HG02678 (cell line): Measurements from ENCODE around the gene MMP8.

Source experiments
- ATAC-seq: cut with Tn5 transposase; IDR thresholded peaks from one replicate; pipeline ENCODE4 v1.9.1; 2021; ENCODE audit warnings: mild to moderate bottlenecking, moderate library complexity; ENCODE audit not compliant: unreplicated experiment

MMP8 gene

DNA sequence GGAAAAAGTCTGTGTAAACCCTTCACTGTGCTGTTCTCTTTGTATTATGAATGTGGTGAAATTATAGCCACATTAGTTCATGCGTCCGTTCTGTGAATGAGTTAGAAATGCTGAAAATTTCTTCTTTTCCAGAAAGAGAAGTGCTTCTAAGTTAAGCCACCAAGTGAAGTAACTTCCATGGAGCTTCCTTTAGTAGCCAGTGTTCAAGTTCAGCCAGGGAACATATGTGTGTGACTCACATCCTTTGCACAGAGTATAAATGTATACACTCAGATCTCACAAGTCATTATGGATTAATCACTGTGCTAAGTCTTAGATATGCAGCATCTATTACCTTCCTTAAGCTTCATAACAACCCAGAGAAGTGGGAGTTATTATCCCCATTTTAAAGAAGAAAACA lies 3.1 kb upstream of the MMP8 start:
- no peak for ATAC-seq

DNA sequence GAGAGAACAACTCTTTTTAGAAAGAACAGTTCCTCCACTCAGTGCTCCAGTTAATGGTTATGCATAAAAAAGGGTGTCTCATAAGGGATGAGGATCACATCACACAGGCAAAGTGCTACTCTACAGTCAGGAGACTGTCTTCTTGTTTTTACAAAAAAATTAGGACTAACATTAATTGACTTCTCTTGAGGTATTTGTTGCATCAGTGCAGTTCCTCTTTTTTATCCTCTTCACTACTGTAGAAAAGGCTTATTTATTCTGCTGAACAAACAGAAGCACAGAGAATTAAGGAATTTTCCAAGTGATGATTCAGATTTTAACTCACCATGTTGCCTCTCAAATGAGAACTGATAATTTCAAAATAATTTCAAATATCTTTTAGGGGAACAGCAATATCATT lies 1.9 kb downstream of the MMP8 start:
- ATAC-seq = no peak

DNA sequence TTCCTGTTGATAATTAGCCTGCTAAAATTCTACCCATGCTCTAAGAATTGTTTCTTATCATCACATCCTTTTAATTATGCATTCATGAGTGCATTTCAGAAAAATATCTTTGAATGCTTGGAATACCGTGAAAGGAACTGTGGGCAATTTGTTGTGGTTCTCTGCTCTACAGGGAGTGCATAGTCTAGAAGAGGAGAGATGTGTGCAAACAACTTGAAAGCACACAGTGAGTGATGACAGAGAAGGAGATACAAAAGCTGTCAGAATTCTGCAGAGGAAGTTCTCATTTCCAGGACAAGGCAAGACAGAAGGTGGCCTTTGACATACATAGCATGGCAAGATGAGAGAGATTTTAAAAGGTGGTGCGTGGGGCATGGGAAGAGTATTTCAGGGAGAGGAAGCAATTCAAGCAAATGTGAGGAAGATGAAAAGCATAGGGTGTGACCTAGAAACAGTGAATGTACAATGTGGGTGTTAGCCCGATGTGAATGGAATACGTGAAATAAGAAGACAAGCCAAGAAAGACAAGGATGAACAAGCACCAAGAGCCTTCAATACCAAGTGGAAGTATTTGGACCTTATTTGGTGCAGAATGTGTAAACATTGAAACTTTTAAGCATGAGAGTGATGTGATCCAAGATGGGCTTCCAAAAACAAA lies 5.0 kb downstream of the MMP8 start:
- ATAC-seq = no peak

DNA sequence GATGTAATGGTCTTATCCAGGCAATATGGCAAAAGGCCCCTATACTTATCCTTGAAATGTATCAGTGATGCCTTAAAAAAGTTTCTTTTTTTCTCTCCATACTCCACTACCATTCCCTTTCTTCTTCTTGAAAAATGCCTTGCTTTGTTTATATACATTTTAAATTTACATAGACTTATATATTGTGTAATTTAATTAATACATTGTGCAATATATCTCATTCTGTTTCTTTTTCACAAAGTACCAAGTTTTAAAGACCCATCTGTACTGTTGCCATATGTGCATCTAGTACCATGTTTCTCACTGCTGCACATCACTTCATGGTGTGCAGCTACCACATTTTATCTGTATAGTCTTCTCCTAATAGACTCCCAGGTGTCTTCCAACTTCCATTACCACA lies 7.5 kb downstream of the MMP8 start:
- ATAC-seq = no peak

GRCh38 chr11:102716527-102716926 lies 8.2 kb downstream of the MMP8 start:
- ATAC-seq = peak; percentile 63

DNA sequence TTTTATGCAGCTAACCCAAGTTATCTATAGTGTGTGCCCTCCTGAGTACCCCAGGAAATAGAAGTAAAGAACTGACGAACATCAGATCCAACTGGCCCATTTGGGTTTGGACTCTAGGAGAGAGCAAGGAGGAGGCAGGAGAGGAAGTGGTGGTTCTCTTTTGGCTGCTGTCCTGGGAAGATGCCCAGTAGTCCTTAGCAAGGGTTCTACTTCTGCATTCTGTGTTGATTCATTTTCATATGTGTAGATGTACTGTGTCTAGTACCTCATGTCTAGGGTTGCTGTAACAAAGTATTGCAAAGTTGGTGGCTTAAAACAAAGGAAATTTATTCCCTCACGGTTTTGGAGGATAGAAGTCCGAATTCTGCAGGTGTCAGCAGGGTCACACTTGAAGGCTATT lies 12.6 kb downstream of the MMP8 start:
- ATAC-seq = no peak

DNA sequence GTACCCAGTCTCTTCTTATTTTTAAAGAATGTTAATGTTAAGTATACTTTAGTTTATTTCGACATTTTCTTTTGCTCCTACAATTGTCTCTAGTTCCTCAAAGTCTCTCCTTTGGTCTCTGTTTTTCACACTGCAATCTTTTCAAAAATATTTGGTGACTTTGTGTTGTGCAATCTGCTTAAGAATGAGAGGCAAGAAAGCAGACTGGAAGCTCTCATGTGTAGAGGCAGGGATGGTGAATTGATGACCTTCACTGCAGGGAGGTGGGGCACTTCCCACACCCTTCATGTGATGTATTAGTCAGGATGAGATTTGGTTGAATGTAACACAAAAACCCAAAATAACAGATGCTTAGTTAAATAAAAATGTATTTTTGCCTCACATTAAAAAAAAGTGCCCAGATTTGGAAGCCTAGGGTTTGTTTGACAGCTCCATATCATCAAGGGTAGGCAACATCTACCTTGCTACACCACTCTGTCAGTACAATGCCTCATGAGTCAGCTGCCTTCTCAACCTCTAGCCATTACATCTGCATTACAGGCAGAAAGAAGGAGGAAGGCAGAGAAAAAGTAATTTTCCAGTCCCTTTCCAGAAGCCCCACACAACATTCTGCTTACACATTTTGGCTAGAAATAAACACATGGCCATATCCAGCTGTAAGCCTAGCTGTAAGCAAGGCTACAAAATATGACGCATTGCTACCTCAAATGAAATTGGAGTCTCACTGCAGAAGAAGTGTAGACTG lies 15.4 kb downstream of the MMP8 start:
- ATAC-seq = no peak

GRCh38 chr11:102708654-102709053 lies 16.1 kb downstream of the MMP8 start:
- no peak for ATAC-seq

- ATAC-seq = no peak
Measured at GRCh38 chr11:102705626-102706025, 19.1 kb downstream of the MMP8 start, which contains the start of gene MMP27. MMP27 (minus strand) TSS chr11:102705769; CDS start chr11:102705714, 55 bp downstream.

DNA sequence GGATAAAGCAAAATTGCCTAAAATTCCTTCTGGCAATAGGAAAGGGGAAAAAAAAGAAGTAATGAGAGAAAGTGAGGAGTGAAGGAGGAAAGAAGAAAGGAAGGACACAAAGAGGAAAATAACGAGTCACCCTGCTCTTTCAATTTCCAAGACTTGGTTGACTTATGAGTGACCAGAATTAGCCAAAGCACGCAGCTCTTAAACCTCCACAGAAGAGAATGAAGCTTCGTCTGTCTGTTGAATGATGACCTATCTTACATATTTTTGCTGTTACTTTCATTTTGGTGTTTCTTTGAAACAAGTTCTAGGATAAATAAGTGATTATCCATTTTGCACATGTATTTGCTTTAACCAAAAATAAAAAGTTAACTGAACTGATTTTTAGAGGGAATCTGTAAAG lies 19.9 kb downstream of the MMP8 start:
- no peak for ATAC-seq

GRCh38 chr11:102703826-102704493 lies 20.8 kb downstream of the MMP8 start:
- no peak for ATAC-seq

- ATAC-seq = no peak
Measured at GRCh38 chr11:102695201-102695600, 29.6 kb downstream of the MMP8 start.

- no peak for ATAC-seq
Measured at GRCh38 chr11:102685754-102686153, 39.0 kb downstream of the MMP8 start.

DNA sequence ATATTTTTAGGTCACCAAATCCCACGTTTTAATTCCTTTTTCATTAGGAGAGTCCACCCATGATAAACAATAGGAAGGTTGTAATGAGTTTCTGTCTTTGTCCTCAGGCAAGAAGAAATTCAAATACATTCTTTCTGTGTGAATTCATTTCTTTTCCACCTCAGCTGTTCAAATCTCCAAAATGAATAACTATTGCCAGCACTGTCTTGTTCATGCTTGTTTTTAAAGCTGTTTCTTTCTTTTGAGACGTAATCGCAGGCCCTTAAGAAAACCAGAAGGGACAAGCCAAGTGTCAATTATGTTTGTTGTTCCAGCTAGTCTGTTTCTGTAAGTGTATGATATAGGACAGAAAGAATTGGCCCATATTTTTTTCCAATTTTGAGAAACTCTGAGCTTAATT lies 39.4 kb downstream of the MMP8 start:
- no peak for ATAC-seq

DNA sequence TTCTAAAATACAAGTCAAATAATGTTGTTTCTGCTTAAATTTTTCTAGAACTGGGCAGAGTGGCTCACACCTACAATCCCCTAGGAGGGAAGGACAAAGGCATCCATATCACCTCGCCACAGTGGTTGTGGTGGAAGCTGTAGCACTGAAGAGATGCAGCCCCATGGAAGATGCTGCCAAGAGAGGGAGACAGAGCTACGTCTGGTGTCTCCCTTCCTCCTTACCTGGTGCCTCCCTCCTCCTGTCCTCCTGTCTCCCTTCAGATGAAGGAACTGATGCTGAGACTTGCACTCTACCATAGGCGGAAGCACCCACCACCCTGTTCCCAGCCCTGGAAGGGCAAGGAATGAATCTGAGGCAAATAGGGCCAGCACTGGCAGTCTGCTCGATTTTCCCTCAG lies 41.5 kb downstream of the MMP8 start:
- ATAC-seq = no peak

GRCh38 chr11:102680945-102681344 lies 43.8 kb downstream of the MMP8 start:
- ATAC-seq = no peak

GRCh38 chr11:102678022-102678421 lies 46.7 kb downstream of the MMP8 start:
- ATAC-seq = no peak

DNA sequence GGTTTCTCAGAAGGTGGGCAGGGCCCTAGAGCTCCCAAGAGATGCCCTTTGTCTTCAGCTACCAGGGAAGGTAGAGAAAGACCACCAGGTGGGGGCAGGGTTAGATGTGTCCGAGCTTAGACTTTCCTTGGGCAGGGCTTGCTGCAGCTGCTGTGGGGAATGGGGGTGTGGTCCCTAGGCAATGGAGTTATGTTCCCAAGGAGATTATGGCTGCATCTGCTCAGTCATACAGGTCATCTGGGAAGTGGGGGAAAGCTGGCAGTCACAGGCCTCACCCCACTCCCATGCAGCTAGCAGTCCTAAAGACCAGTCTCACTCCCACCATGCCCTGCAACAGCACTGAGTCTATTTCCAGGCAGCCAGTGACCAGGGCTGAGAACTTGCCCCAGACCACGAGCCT lies 48.7 kb downstream of the MMP8 start:
- no peak for ATAC-seq

- peak; percentile 65 for ATAC-seq
Measured at GRCh38 chr11:102669664-102670063, 55.1 kb downstream of the MMP8 start.

GRCh38 chr11:102666331-102666957 lies 58.3 kb downstream of the MMP8 start:
- ATAC-seq = peak; percentile 59

DNA sequence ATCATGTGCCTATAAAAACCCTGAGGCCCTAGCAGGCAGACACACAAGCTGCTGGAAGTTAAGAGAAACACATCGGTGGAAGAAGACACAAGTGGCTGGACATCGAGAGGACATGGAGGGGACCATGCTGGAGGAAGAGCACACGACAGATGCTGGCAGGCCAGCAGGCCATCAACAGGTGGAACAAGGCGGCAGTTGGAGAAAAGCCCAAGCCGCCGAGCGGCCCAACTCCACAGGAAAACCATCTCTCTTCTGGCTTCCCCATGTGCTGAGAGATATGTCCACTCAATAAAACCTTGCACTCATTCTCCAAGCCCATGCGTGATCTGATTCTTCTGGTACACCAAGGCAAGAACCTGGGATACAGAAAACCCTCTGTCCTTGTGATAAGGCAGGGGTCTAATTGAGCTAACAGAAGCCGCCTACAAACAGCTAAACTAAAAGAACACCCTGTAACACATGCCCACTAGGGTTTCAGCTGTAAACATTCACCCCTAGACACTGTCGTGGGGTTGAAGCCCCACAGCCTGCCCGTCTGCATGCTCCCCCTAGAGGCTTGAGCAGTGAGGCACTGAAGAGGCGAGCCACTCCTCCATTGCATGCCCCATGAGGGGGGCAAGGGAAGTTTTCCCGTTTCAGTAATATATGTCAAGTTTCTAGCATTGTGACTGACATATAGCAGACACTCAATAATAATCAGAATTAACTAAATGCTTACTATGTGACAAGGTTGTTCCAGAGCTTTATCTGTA lies 60.6 kb downstream of the MMP8 start:
- no peak for ATAC-seq
